MG63 (cell line): ENCODE results near the gene SKI. TPM values are rescaled to one million over a fixed set of nuclear protein-coding genes. Genes with fewer than 3 reads are reported as not detected.

Experiments used
- DNase-seq: peaks from one replicate; pipeline ENCODE4 v3.0.0-alpha.2; 2020
- H3K27me3 ChIP-seq: fragments of 250-450 bp; sonication (Bioruptor Pico); 2 replicates; pipeline ENCODE4 v1.5.1; 2020; ENCODE audit warnings: mild to moderate bottlenecking, moderate library complexity
- H3K36me3 ChIP-seq: fragments of 250-450 bp; sonication (Bioruptor Pico); 2 replicates; pipeline ENCODE4 v1.5.1; 2020; ENCODE audit warnings: mild to moderate bottlenecking, moderate library complexity
- H3K4me3 ChIP-seq: fragments of 250-450 bp; sonication (Bioruptor Pico); 2 replicates; pipeline ENCODE4 v1.5.1; 2020; ENCODE audit warnings: mild to moderate bottlenecking, moderate library complexity
- H3K9me3 ChIP-seq: fragments of 250-450 bp; sonication (Bioruptor Pico); 2 replicates; pipeline ENCODE4 v1.5.1; 2020; ENCODE audit warnings: mild to moderate bottlenecking, moderate library complexity
- total RNA-seq: library from RNA; depleted of rRNA; stranded (reverse); fragments of >200 nt; shearing (Covaris generic); gene quantifications from 2 replicates; pipeline ENCODE4 v1.2.3, GENCODE V29; 2014; ENCODE audit warnings: low replicate concordance

Gene SKI
- total RNA-seq, 1 experiment from 2014 or later = 9.2 TPM

GRCh38 chr1:2190491-2190976, 37.6 kb upstream of the SKI start:
- peaks cover 5% of the 10 kb centered on the region for H3K36me3 ChIP-seq
- no peak overlapping the region for H3K4me3 ChIP-seq
- no peaks in the 10 kb centered on the region for H3K9me3 ChIP-seq
- DNase-seq = no peak
- H3K27me3 ChIP-seq = no peaks in the 10 kb centered on the region

GRCh38 chr1:2192031-2192995, 35.8 kb upstream of the SKI start:
- H3K27me3 ChIP-seq = no peaks in the 10 kb centered on the region
- DNase-seq = no peak
- no peak overlapping the region for H3K4me3 ChIP-seq
- H3K36me3 ChIP-seq = peaks cover 5% of the 10 kb centered on the region
- H3K9me3 ChIP-seq = no peaks in the 10 kb centered on the region

GRCh38 chr1:2193514-2194281, 34.4 kb upstream of the SKI start:
- peak overlapping the region; percentile 30 for H3K4me3 ChIP-seq
- no peaks in the 10 kb centered on the region for H3K9me3 ChIP-seq
- H3K36me3 ChIP-seq = peaks cover 5% of the 10 kb centered on the region
- H3K27me3 ChIP-seq = no peaks in the 10 kb centered on the region
- DNase-seq = no peak

GRCh38 chr1:2194319-2194897, 33.7 kb upstream of the SKI start, which contains the start of gene FAAP20:
TSS of gene FAAP20 (minus strand) at chr1:2194772. CDS start at chr1:2194749, 23 bp downstream.
- DNase-seq = peak; percentile 63
- peak within 1 kb of the TSS; percentile 80 for H3K4me3 ChIP-seq
- H3K9me3 ChIP-seq = no peaks in the 10 kb centered on the region
- no peaks in the 10 kb centered on the region for H3K27me3 ChIP-seq
- H3K36me3 ChIP-seq = peaks cover 5% of the 10 kb centered on the region

GRCh38 chr1:2194898-2195673, 33.0 kb upstream of the SKI start:
- H3K9me3 ChIP-seq = no peaks in the 10 kb centered on the region
- peak overlapping the region; percentile 80 for H3K4me3 ChIP-seq
- DNase-seq = peak; percentile 89
- no peaks in the 10 kb centered on the region for H3K27me3 ChIP-seq
- H3K36me3 ChIP-seq = peaks cover 5% of the 10 kb centered on the region

- no peak for DNase-seq
- Histone ChIP-seq H3K36me3 (peaks cover 5% of the 10 kb centered on the region), H3K27me3 (no peaks in the 10 kb centered on the region), H3K9me3 (no peaks in the 10 kb centered on the region), H3K4me3 (no peak overlapping the region)
Measured at GRCh38 chr1:2195785-2196184, 32.3 kb upstream of the SKI start.

GRCh38 chr1:2196901-2197638, 31.0 kb upstream of the SKI start:
- Histone ChIP-seq H3K36me3 (peaks cover 3% of the 10 kb centered on the region), H3K9me3 (no peaks in the 10 kb centered on the region), H3K4me3 (no peak overlapping the region), H3K27me3 (no peaks in the 10 kb centered on the region)
- DNase-seq = no peak

GRCh38 chr1:2197707-2198165, 30.4 kb upstream of the SKI start:
- no peak overlapping the region for H3K4me3 ChIP-seq
- no peaks in the 10 kb centered on the region for H3K9me3 ChIP-seq
- H3K36me3 ChIP-seq = peaks cover 3% of the 10 kb centered on the region
- DNase-seq = no peak
- no peaks in the 10 kb centered on the region for H3K27me3 ChIP-seq

GRCh38 chr1:2198571-2198970, 29.5 kb upstream of the SKI start:
- peak overlapping the region; percentile 50 for H3K4me3 ChIP-seq
- no peaks in the 10 kb centered on the region for H3K27me3 ChIP-seq

GRCh38 chr1:2199042-2199810, 28.9 kb upstream of the SKI start:
- Histone ChIP-seq H3K4me3 (peak overlapping the region; percentile 50), H3K36me3 (no peaks in the 10 kb centered on the region), H3K27me3 (no peaks in the 10 kb centered on the region), H3K9me3 (no peaks in the 10 kb centered on the region)
- peak; percentile 95 for DNase-seq

More at GRCh38 chr1:2198571-2198970, 29.5 kb upstream of the SKI start:
- DNase-seq = no peak
- Histone ChIP-seq H3K9me3 (no peaks in the 10 kb centered on the region), H3K36me3 (no peaks in the 10 kb centered on the region)

- DNase-seq = no peak
- H3K9me3 ChIP-seq = no peaks in the 10 kb centered on the region
- no peaks in the 10 kb centered on the region for H3K36me3 ChIP-seq
- no peaks in the 10 kb centered on the region for H3K27me3 ChIP-seq
- H3K4me3 ChIP-seq = no peak overlapping the region
Measured at GRCh38 chr1:2200308-2200943, 27.7 kb upstream of the SKI start.

- no peak overlapping the region for H3K4me3 ChIP-seq
- no peaks in the 10 kb centered on the region for H3K36me3 ChIP-seq
- H3K9me3 ChIP-seq = no peaks in the 10 kb centered on the region
- no peak for DNase-seq
- H3K27me3 ChIP-seq = no peaks in the 10 kb centered on the region
Measured at GRCh38 chr1:2201062-2201461, 27.1 kb upstream of the SKI start.

GRCh38 chr1:2202008-2202575, 26.0 kb upstream of the SKI start:
- Histone ChIP-seq H3K36me3 (no peaks in the 10 kb centered on the region), H3K9me3 (no peaks in the 10 kb centered on the region)

More at GRCh38 chr1:2202008-2202575, 26.0 kb upstream of the SKI start:
- no peak for DNase-seq
- H3K27me3 ChIP-seq = no peaks in the 10 kb centered on the region
- no peak overlapping the region for H3K4me3 ChIP-seq
